Measurements from ENCODE around the gene CRTC1. TPM values are rescaled to one million over a fixed set of nuclear protein-coding genes. Genes with fewer than 3 reads are reported as not detected.
A peak's percentile ranks its signal among the peaks of the same experiment; 100 is the strongest.

CRTC1 gene
- polyA plus RNA-seq, 2 of the 4 experiments (the other 2 are of a cell fraction), result 0.87 to 4.0 TPM

DNA sequence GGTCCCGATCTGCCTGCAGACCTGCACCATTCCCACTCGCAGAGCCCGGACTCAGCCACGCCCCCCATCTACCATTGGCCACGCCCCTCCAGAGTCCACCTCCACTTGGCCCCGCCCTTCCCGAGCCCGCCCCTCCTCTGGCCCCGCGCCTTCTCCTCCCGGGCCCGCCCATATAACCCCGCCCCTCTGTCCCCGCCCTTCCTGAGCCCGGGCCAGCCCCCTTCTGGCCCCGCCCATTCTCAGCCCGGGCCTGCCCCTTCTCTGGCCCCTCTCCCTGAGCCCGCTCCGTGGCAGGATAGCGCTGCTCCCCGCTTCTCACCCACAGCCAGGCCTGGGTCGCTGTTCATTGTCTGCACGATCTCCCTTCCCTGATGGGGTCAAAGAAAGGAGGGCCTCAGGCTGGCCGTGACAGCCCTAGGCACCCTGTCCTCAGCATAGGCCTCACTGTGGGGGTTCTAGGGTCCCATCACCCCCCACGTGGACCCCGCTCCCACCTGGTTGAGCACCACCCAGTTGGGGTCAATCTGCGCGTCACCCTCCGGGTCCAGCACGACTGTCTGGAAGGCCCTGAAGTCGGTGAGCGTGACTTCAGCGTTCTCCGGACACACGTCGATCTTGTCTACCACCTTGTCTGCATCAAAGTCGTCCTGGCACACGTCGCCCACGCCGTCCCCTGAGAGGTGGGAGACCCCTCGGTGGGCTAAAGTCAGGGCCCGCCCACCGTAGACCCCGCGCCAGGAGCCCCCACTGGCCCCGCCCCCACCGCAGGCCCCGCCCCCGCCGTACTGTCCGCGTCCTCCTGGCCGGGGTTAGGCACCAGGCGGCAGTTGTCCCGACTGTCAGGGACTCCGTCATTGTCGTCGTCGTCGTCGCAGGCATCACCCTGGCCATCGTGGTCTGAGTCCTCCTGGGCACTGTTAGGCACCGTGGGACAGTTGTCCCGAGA is 102.0 kb downstream of the CRTC1 start:
- ChIA-PET CTCF (no interaction called here), POLR2A (no interaction called here)
- no peak for FAIRE-seq
- peak overlapping the region; percentile 83 for H3K4me2 ChIP-seq
- ATAC-seq, result peak; percentile 37 to 73
- H3K4me3 ChIP-seq, result peak overlapping the region; percentile 29; the same call in 2 of the 3 replicates
- TF ChIP-seq MAZ (IDR thresholded peaks at IDR 0.05; ENCODE audit: borderline replicate concordance, low read depth, low read length) (no peak), HOXB5 (CRISPR knock-in tag; IDR thresholded peaks at IDR 0.05) (no peak), NFE2L2 (conservative IDR thresholded peaks at IDR 0.05; ENCODE audit: low read length) (no peak), NPAS2 (CRISPR knock-in tag; IDR thresholded peaks at IDR 0.05; ENCODE audit: borderline replicate concordance) (no peak), PBX3 (IDR thresholded peaks at IDR 0.05) (no peak), ZC3H11A (IDR thresholded peaks at IDR 0.05) (no peak), KDM5A (IDR thresholded peaks at IDR 0.05) (no peak), RCOR1 (IDR thresholded peaks at IDR 0.05; ENCODE audit: low read depth, low read length) (no peak), EHMT2 (IDR thresholded peaks at IDR 0.05; ENCODE audit: low read depth) (no peak), JUN (IDR thresholded peaks at IDR 0.05) (no peak), RAD21 (conservative IDR thresholded peaks at IDR 0.05 in 1 of 2, IDR thresholded peaks at IDR 0.05 in 1 of 2) (no peak), KDM1A (IDR thresholded peaks at IDR 0.05; ENCODE audit: low read depth) (no peak), CHD4 (IDR thresholded peaks at IDR 0.05; ENCODE audit: borderline replicate concordance) (no peak)
- TF ChIP-seq, protein P1, sequence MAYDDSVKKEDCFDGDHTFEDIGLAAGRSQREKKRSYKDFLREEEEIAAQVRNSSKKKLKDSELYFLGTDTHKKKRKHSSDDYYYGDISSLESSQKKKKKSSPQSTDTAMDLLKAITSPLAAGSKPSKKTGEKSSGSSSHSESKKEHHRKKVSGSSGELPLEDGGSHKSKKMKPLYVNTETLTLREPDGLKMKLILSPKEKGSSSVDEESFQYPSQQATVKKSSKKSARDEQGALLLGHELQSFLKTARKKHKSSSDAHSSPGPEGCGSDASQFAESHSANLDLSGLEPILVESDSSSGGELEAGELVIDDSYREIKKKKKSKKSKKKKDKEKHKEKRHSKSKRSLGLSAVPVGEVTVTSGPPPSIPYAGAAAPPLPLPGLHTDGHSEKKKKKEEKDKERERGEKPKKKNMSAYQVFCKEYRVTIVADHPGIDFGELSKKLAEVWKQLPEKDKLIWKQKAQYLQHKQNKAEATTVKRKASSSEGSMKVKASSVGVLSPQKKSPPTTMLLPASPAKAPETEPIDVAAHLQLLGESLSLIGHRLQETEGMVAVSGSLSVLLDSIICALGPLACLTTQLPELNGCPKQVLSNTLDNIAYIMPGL (CRISPR knock-in tag; IDR thresholded peaks at IDR 0.05; ENCODE audit: borderline replicate concordance), result no peak
- TF ChIP-seq, protein P2, sequence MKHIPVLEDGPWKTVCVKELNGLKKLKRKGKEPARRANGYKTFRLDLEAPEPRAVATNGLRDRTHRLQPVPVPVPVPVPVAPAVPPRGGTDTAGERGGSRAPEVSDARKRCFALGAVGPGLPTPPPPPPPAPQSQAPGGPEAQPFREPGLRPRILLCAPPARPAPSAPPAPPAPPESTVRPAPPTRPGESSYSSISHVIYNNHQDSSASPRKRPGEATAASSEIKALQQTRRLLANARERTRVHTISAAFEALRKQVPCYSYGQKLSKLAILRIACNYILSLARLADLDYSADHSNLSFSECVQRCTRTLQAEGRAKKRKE (CRISPR knock-in tag; IDR thresholded peaks at IDR 0.05; ENCODE audit: low read depth), result no peak
- TF ChIP-seq, protein P3, sequence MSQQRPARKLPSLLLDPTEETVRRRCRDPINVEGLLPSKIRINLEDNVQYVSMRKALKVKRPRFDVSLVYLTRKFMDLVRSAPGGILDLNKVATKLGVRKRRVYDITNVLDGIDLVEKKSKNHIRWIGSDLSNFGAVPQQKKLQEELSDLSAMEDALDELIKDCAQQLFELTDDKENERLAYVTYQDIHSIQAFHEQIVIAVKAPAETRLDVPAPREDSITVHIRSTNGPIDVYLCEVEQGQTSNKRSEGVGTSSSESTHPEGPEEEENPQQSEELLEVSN (IDR thresholded peaks at IDR 0.05; ENCODE audit: borderline replicate concordance, low read depth), result no peak
- TF ChIP-seq, protein P4, sequence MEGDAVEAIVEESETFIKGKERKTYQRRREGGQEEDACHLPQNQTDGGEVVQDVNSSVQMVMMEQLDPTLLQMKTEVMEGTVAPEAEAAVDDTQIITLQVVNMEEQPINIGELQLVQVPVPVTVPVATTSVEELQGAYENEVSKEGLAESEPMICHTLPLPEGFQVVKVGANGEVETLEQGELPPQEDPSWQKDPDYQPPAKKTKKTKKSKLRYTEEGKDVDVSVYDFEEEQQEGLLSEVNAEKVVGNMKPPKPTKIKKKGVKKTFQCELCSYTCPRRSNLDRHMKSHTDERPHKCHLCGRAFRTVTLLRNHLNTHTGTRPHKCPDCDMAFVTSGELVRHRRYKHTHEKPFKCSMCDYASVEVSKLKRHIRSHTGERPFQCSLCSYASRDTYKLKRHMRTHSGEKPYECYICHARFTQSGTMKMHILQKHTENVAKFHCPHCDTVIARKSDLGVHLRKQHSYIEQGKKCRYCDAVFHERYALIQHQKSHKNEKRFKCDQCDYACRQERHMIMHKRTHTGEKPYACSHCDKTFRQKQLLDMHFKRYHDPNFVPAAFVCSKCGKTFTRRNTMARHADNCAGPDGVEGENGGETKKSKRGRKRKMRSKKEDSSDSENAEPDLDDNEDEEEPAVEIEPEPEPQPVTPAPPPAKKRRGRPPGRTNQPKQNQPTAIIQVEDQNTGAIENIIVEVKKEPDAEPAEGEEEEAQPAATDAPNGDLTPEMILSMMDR (IDR thresholded peaks at IDR 0.05), result no peak
- 41% methylated on average over 12 of the region's 65 CpGs for WGBS (ENCODE audit: missing lambda C conversion rate)
- H3K27ac ChIP-seq, result peak overlapping the region in 1 of 2 experiments; percentile 43; a peak in 1 of 6 replicates
- H3K9me3 ChIP-seq, result no peaks in the 10 kb centered on the region
- peak; percentile 66 to 74 for DNase-seq (ENCODE audit: low read depth in 1 of 2, low spot score in 1 of 2)
- peaks cover 23% of the 10 kb centered on the region; the same call in 2 of the 3 replicates for H3K4me1 ChIP-seq

Measured in A549 (cell line).